ENCODE measurements around the gene MAML1.
"Not testable (repeated sequence)": the region's sequence is repeated elsewhere in the genome, so short reads cannot be mapped to it uniquely, and the experiment has no call there.

The MAML1 gene

DNA sequence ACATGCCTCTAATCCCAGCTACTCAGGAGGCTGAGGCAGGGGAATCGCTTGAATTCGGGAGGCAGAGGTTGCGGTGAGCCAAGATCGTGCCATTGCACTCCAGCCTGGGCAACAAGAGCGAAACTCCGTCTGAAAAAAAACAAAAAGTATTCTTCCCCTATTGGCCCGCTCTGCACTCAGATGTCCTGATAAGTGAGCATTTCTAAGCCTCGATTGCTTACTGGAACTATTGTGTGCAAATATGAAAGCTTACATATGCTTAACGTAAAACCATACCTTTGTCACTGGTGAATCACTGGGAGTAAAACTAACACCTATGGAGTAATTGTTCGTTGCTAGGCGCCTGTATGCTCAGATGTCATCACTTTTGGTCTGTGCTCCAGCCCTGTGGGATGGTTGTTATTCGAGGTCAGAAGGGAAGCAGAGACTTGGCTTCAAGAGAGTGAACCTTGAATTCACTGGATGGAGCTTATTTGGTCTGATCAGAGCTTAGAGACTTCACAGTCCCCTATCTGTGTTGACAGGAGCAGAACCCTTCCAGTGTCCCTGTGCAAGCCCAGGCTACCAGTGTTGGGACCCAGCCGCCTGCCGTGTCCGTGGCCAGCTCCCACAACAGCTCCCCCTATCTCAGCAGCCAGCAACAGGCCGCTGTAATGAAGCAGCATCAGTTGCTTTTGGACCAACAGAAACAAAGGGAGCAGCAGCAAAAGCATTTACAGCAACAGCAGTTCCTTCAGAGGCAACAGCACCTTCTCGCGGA lies 35.9 kb downstream of the MAML1 start:
- no peak for DNase-seq

DNA sequence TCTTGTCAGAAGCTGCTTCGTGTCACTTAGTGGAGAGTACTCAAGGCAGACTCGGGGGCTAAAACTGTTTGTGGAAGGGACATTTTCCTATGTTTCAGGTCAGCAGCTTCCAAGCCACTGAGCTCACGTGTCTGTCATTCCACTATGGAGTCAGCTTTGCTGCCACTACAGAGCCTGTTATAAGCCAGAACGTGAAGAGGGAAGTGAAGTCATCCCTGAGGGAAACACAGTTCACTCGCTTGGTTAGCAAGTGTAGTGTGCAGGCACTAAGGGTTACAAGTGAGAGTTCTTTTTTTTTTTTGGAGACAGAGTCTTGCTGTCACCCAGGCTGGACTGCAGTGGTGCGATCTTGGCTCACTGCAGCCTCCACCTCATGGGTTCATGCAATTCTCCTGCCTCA lies 36.6 kb downstream of the MAML1 start:
- DNase-seq: no peak

- DNase-seq: no peak
These were observed 37.2 kb downstream of the MAML1 start for GRCh38 chr5:179769796-179770195.

DNA sequence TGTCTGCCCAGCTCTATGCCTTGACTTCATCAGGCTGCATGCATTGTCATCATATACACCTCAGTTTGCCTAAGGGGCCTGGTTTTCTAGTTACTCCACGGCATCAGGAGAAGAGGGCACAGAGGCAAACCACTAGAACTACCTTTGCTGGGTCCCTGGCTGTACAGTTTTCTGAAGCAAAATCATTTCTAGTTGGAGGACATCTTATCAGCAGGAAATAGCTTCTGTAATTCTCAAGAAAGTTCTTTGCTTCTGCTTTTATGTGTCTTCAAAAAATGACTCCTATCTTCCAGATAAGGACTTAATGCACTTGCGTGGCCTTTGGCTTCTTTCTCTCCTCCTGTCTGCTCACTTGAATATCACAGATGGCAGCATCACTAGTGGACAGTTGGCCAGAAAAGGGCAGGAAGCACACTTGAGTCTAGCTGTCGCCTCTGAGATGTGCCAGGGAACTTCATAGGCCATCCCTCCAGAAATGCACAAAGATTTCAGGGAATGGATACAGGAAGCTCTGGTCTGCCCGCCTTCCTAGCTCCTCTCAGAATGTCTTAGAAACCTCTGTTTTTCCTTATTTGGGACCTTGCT lies 38.8 kb downstream of the MAML1 start:
- DNase-seq: no peak

- DNase-seq: no peak
These were observed 39.7 kb downstream of the MAML1 start for GRCh38 chr5:179772351-179772750.

DNA sequence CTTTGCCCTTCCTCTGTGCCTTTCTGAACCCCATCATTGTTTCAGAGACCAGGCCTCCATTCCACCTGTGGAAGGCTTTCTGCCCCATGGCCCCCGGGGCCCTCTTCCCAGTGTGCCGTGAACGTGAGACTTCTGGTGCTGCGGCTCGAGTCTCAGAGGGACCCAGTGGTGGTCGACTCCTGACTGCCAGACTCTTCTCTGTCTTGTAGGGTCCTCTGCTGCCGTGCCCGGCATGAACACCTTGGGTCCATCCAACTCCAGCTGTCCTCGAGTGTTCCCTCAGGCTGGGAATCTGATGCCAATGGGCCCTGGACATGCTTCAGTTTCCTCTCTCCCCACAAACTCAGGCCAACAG lies 41.0 kb downstream of the MAML1 start:
- DNase-seq: no peak

- DNase-seq: no peak
These were observed 41.8 kb downstream of the MAML1 start for GRCh38 chr5:179774442-179774841.

DNA sequence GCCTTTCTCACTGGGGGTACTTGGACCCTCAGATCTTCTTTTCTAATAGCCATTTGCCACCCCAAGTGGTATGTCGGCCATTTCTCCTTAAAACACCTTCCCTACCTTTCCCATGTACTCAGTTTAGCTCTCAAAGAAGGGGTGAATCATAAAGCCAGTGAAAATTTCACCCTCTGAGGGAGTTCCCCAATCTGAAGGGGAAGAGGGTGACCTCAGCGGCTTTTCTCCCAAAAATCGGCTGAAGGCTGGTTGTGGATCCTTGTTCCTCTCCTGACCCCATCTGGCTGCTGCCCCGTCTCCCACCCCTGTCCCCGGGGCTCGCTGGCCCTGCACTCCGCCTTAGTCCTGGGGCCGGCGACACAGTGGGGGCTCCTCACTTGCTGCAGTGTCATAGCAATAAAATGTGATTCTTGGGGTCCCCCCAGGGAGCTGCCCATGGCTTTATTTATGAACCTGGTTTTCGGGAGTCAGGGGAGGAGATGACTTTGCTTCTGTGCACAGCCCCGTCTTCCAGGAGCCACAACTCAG lies 43.9 kb downstream of the MAML1 start:
- no peak for DNase-seq

DNA sequence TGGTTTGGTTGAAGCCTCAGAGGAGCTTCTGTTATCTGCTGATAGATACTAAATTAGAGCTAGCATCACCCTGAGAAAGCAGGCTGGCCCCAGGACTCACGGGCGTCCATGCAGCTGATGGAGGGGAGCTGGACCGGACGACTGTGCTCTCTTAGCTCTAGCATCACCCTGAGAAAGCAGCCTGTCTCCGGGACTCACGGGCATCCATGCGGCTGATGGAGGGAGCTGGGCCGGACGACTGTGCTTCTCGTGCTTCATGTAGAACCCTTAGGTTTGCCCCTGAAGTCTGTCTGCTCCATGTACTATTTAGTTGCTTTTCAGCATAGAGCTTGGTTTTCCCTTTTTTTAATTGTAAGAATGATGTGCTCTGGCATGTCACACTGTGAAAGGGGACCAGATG lies 44.8 kb downstream of the MAML1 start:
- DNase-seq: no peak

- DNase-seq: no peak
These were observed 45.3 kb downstream of the MAML1 start for GRCh38 chr5:179777909-179778308.

GRCh38 chr5:179778591-179778990 lies 46.0 kb downstream of the MAML1 start:
- no peak for DNase-seq

GRCh38 chr5:179779826-179780225 lies 47.2 kb downstream of the MAML1 start:
- no peak for DNase-seq

DNA sequence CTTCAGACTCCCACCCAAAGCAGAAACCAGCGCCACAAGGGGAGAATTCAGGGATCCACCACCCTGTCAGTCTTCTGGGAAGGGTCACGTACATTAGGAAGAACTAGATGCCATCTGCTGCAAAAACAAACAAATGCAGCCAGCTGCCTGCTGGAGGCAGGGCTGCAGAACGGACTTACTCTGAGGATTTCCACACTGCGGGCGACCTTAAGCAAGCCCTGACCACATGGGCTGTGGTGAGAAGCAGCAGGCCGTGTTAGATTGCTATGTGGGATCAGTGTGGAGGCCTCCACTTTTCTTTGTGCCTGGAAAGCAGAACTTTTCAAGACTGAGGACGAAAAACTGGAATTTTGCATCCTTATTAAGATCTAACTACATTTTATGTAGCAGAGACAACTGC lies 47.7 kb downstream of the MAML1 start:
- no peak for DNase-seq

DNA sequence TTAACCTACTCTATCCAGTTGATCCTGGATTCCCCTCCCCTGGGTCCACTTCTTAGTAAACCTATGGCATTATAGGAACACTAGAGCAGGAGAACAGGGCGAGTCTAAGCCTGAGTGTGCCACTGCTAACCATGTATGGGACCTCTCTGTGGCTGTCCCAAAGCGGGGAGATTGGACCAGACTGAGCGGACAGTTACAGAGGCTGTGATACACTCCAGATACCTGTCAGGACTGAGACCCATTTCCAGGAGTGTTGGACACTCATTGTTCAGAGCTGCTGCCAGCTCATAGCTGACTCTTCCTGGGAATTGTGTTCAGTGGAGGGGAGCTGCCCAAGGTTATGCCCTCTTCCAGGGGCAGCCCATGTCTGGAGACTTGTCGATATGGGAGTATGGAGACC lies 49.2 kb downstream of the MAML1 start:
- DNase-seq: no peak

DNA sequence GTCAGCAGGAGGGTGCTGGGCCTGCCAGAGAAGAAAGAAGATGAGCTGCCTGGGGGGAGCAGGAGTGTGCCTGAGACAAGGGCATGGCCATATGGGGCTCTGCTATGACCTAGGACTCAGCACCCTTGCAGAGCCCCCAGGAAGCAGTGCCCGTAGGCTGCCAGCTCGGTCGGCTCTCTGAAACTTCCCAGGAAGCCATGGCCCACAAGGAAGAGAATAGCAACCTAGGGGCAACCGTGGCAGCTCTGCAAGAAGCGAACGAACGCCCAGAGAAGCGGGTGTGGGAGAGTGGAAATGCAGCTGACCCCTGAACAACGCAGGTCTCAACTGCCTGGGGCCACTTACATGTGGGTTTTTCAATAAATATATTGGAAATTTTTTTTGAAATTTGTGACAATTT lies 50.5 kb downstream of the MAML1 start:
- DNase-seq: no peak

GRCh38 chr5:179786861-179787260 lies 54.2 kb downstream of the MAML1 start:
- no peak for DNase-seq

GRCh38 chr5:179788193-179788854 lies 55.7 kb downstream of the MAML1 start:
- DNase-seq: no peak

- not testable (repeated sequence) for DNase-seq
These were observed 56.7 kb downstream of the MAML1 start for GRCh38 chr5:179789278-179789677.

GRCh38 chr5:179791881-179792611 lies 59.4 kb downstream of the MAML1 start:
- DNase-seq: no peak

- no peak for DNase-seq
These were observed 60.2 kb downstream of the MAML1 start for GRCh38 chr5:179792612-179793467.

GRCh38 chr5:179793468-179794139 lies 61.0 kb downstream of the MAML1 start, which contains the start of gene LTC4S:
LTC4S (plus strand) TSS chr5:179793986; CDS start chr5:179794081, 95 bp downstream.
- DNase-seq: peak in 1 of 2 experiments; percentile 31

GRCh38 chr5:179794171-179794570 lies 61.5 kb downstream of the MAML1 start:
- DNase-seq: no peak
